Stimulated activated CD4-positive, alpha-beta T cell treated with anti-CD3 and anti-CD28 coated beads, Interleukin-15, amount 100 ng/mL, for 24 hours (primary cell): ENCODE data around the gene UQCRQ.
"Not testable (repeated sequence)": the region's sequence is repeated elsewhere in the genome, so short reads cannot be mapped to it uniquely, and the experiment has no call there.

ENCODE experiments used
- DNase-seq: peaks from one replicate; pipeline ENCODE4 v3.0.0-alpha.2; 2020

UQCRQ gene

GRCh38 chr5:132834057-132834456 is 32.4 kb upstream of the UQCRQ start:
- DNase-seq = no peak

DNA sequence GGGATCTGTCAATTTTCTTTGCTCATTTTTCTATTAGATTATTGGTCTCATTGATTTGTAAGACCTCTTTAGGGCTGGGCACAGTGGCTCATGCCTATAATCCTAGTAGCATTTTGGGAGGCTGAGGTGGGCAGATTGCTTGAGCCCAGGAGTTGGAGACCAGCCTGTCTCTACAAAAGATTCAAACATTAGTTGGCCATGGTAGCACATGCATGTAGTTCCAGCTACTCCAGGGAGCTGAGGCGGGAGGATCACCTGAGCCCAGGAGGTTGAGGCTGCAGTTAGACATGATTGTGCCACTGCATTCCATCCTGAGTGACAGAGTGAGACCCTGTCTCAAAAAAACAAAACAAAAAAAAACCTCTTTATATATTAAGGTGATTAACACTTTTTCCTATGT is 29.6 kb upstream of the UQCRQ start:
- no peak for DNase-seq

GRCh38 chr5:132837868-132838267 is 28.6 kb upstream of the UQCRQ start:
- no peak for DNase-seq

GRCh38 chr5:132838516-132839282 is 27.7 kb upstream of the UQCRQ start:
- DNase-seq = no peak

- no peak for DNase-seq
These were observed 26.8 kb upstream of the UQCRQ start for GRCh38 chr5:132839426-132840301.

- DNase-seq = no peak
These were observed 26.1 kb upstream of the UQCRQ start for GRCh38 chr5:132840313-132840712.

- no peak for DNase-seq
These were observed 25.5 kb upstream of the UQCRQ start for GRCh38 chr5:132840896-132841295.

DNA sequence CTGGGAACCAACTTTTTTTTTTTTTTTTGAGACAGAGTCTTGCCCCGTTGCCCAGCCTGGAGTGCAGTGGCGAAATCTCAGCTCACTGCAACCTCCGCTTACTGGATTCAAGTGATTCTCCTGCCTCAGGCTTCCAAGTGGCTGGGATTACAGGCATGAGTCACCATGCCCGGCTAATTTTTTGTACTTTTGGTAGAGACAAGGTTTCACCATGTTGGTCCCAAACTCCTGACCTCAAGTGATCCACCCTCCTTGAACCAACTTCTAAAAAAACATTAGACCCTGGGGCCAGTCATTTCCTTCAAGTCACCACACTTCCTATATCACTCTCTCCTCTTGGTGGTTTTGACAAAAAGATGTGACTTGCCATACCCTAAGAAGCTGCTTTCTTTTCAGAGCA is 25.1 kb upstream of the UQCRQ start:
- no peak for DNase-seq

DNA sequence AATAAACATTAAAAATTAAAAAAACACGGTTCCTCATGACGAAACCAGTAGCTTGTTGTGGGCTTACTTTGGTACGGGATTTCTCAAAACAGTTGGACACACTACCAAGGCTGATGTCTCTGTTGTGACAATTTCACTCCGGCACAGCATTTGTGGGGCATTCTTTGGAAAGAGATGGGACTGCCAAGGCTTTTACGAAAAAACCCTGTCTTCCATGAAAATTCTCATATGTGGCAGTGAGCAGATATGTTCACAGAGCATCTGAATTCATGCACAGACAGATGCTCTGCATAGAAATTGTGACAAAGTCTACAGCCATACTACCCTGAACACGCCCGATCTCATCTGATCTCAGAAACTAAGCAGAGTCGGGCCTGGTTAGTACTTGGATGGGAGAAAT is 18.2 kb upstream of the UQCRQ start:
- DNase-seq = no peak

DNA sequence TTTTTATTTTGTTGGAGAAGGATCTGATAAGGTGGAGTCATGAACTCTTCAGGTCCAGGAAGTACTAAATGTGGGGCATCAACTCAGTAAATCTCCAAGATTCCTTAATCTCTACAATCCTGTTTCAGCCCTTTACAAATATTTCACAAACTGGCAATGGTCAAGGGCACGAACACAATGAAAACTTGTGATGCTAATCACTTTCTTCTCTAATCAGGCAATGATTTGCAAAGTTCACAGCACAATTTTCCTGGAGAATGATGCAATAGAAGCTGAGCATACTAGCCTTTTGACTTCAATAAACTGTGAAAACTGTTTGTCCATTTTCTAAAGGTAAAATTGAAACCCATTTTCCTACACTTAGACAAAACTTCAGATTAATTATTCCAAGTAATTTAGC is 17.1 kb upstream of the UQCRQ start:
- no peak for DNase-seq

DNA sequence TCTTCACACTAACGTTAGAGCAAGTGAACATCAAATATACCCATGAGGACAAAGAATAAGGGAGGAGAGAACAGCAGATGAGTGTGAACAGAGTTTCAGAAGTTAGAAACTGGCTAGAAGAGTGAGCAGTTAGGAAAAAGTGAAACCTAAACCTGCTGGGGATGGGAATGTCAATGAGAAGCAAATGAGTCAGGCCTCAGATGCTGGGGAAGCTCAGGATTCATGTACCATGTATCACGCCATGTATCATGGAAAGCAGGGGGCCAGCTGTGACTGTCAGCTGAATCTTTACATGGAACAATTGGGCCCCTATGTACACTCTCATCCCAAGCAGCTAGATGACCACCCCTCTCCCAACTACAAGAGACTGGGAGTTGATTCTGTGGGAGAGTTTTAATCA is 16.4 kb upstream of the UQCRQ start:
- DNase-seq = no peak

DNA sequence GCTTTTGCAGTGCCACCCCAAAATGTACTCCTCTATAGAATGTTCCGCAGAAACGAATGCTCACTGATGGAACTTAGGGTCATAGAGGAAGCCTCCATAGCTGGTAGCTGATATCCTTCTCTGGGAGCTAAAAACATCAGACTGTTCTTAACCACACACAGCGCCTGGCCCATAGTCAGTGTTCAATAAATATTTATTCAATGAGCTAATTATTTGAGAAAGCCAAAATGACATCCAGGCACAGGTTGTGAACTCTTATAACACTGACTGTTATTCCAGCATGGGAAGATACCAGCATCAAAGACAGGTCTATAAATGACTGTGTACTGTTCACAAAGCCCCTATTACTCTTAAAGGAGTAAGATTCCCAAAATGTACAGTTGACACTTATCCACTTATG is 13.1 kb upstream of the UQCRQ start:
- no peak for DNase-seq

DNA sequence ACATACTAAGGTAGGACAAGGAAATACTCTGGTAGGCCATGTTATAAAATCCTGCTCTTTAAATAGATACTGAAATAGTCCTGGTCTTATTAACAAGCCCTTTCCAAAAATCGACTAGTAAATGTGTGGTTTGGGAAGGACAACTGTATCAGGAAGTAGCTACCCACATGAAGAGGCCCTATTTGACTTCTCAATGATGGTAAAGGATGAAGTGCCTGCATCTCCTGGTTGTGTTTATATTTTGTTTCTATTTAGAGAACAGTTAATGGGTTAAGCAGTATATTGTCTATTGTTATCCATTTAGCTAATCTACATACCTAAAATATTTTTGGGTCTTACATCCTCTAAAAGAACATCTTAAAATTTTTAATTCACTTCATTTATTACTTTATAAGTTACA is 12.7 kb upstream of the UQCRQ start:
- DNase-seq = no peak

GRCh38 chr5:132854301-132854700 is 12.1 kb upstream of the UQCRQ start:
- DNase-seq = no peak

DNA sequence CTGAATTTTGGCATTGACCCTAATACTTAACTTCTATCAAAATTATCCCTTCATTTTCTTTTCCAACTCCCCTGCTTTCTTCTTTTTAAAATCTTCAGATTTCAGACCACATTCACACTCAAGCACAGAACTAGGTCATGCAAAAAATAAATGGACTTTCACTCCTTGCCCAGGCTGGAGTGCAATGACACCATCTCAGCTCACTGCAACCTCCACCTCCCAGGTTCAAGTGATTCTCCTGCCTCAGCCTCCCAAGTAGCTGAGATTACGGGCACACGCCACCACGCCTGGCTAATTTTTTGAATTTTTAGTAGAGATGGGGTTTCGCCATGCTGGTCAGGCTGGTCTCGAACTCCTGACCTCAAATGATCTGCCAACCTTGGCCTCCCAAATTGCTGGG is 11.4 kb upstream of the UQCRQ start:
- DNase-seq = not testable (repeated sequence)

DNA sequence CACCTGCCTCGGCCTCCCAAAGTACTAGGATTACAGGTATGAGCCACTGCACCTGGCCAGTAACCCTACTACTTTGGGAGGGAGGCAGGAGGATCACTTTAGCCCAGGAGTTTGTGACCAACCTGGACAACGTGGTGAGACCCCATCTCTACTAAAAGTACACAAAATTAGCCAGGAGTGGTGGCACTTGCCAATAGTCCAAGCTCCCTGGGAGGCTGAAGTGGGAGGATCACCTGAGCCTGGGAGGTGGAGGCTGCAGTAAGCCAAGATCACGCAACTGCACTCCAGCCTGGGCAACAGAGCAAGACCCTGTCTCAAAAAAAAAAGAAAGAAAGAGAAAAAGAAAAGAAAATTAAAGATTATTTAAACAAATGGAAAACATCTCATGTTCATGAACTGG is 10.4 kb upstream of the UQCRQ start:
- DNase-seq = no peak

DNA sequence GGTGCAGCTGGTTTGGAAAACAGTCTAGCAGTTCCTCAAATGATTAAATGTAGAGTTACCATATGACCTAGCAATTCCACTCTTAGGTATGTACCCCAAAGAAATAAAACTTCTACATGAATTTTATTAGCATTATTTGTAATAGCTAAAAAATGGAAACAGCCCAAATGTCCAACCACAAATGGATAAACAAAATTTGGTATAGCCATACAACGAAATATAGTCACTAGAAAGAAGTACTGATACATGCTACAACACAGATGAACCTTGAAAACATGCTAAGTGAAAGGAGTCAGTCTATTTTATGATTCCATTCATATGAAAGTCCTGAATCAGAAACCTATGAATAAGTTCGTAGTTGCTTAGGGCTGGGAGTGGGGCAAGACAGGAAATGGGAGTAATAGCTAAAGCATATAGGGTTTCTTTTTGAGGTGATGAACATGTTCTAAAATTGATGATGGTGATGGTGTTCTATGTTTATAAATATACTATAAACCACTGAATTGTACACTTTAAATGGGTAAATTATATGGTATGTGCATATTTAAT is 6.5 kb upstream of the UQCRQ start:
- DNase-seq = no peak

DNA sequence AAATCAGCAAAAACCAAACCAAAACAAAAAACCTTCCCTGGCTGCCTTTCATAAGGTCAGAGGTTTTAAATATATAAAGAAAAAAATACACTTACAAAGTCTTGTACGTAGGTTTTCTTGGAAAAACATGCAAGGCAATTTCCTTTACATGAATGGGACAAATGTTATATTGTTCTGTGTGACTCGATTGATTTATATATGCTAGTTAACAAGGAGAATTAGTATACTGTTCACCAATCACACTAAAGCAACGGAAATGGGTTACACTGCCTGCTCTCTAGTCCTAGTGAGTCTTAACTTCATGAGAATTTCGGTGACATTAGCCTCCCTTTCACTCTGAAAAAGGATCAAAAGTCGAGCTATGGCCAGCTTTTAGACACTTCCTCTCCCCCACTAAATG is 5.7 kb upstream of the UQCRQ start:
- no peak for DNase-seq

- DNase-seq = no peak
These were observed 637 bp upstream of the UQCRQ start for GRCh38 chr5:132865668-132866341.

DNA sequence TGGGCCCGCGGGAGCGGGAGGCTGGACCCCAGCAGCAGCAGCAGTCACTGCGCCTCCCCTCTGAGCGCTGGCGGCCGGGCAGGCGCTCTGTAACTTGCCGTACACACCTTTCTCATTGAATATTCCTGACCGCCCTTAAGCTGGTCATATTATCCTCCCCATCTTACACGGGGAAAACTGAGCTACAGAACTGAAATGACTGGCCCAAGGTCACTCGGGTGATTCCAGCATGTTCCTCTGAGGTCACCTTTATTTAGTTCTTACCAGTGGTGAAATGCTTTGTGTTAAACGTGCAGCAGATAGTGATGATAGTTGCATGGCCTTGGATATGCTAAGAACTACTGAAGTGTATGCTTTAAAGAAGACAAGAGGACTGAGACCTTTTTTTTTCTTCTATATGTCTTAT is 607 bp downstream of the UQCRQ start:
- DNase-seq = no peak

DNA sequence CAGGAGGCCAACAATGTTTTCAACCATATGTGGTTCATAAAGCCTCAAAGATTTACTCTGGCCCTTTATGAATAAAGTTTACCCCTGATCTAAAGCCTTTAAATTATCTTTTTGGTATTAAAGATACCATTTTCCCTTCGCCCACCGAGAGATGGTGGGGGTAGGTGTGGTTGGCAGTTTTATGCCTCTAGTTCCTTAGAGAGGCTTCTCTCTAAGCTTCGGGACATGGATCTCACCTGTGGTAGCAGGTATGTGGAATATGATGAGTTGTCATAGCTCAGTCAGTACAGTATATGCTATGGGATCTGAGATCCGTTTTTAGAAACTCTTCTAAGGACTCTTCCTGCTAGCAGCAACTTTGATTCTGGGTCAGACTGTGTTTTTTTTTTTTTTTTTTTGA is 2.3 kb downstream of the UQCRQ start:
- no peak for DNase-seq

DNA sequence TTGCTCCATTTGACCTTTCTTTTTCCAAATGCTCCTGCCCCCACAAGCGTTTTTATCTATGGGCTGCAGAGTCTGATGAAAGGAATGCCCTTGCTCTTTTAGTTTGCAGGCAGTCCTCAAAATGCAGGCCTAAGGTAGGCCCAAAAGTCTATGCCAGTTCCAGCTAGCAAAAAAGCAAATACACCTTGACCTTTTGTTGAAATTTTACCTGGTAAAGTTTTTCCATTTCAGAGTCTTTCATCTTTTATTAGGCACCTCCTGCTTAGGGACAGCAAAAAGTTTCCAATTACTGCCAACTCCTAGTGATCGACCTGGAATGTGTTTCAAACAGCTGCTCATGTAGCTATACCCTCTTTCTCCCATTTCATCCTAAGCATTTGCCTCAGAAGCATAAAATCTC is 4.4 kb downstream of the UQCRQ start:
- no peak for DNase-seq

- no peak for DNase-seq
These were observed 5.2 kb downstream of the UQCRQ start for GRCh38 chr5:132871459-132872284.
